GM20431 (cell line): ENCODE data around the gene LAMB4.

Experiments used
- in situ Hi-C: fragments of 300-500 bp; cut with MseI, MboI; formaldehyde crosslinking; loops from one replicate; pipeline ENCODE4 v1.15.0; 2020; ENCODE audit warnings: low sequenced_read_pairs; ENCODE audit not compliant: unreplicated experiment

The LAMB4 gene

DNA sequence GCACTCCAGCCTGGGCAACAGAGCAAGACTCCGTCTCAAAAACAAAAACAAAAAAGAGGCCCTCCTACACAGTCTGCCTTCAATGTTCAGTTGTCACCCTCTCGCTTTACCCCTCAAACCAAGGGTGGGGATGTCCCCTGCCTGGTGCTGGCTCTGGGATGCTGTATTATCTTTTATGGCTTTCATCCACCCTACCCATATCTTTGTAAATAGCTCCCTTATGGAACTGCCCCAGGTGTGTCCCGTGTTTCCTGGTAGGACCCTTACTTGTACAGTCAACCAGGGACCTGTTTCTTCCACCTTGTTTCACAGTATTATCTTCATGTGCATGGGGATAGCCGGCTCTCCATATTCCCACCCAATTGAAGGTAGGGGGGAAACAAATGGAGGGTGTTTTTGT lies 111.5 kb downstream of the LAMB4 start:
- in situ Hi-C loops, result no loop called here

- in situ Hi-C loops, result no loop called here
These were observed 112.4 kb downstream of the LAMB4 start for GRCh38 chr7:108017776-108018151.

DNA sequence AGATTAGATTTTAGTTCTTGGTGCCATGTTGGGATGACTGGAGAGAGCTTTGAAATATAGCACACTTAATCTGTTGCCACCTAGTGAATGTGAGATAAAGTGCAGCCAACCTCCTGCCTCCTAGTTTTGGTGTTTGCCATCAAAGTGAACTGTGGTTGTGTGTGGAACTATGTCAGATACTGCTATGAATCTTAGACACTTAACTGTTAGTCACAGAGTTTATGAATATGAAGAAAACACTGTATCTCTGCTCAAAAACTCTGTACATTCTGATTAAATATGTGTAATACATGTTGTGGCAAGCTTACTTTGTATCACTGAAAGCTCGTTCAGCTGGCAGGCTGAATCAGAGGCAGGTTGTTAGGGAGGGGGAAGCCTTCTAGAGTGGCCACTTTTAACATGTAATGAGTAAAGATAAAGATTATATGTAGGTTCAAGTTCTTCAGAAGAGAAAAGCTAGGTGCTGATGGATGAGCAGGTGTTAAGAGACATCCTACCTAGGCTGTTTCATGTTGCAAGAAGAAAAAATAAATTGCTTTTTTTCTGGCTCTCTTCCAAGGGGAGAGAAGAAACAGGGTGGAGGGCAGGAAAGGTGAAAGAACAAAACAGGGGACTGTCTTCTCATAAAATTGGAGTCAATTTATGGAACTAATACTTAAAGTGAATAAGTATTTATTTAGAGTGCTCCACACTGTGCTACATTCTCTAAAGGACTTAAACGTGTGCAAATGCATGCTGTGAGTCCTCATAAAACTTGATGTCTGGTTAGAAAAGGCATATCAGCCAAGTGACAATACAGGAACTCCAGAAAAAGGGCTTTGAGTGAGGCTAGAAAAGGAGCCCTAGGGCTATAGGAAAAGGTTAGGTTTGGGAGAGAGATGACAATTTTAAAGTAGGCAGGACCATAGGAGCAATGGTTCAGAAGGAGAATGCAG lies 113.1 kb downstream of the LAMB4 start:
- in situ Hi-C loops, result no loop called here

GRCh38 chr7:108015740-108016139 lies 114.4 kb downstream of the LAMB4 start:
- in situ Hi-C loops, result no loop called here

DNA sequence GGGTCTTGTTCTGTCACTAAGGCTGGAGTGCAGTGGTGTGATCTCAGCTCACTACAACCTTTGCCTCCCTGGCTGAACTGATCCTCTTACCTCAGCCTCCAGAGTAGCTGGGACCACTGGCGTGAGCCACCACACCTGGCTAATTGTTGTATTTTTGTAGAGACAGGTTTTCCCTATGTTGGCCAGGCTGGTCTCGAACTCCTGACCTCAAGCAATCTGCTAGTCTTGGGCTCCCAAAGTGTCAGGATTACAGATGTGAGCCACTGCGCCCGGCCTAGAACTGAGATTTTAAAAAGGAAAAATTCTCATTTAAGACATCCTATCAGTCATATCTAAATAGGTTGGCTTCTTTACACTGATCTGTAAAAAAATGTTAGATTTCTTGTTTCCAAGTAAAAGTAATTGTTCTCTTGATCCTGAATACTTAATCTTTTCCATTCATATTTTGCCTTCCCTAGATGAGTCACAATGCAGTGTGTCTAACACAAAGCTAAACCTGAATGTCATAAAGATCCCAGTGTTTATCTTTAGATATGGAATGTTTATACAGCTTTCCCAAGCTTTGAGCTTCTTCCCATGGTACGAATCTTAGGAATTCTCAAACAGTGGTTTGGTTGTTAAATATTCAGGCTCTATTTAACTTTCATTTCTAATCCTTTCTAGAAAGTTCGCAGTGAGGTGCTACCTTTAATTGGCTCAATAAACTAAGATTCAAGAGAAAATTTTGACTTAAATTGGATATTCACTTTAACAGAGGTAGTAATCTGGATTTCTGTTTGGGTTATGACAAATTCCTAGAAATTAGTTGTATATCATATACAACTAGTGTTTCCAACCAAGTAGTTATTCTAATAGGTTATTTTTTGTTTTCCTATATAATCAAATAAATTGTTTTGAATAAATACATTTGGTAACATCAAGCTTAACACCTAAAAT lies 115.1 kb downstream of the LAMB4 start:
- in situ Hi-C loops, result no loop called here

GRCh38 chr7:108014215-108014614 lies 115.9 kb downstream of the LAMB4 start:
- in situ Hi-C loops, result no loop called here

DNA sequence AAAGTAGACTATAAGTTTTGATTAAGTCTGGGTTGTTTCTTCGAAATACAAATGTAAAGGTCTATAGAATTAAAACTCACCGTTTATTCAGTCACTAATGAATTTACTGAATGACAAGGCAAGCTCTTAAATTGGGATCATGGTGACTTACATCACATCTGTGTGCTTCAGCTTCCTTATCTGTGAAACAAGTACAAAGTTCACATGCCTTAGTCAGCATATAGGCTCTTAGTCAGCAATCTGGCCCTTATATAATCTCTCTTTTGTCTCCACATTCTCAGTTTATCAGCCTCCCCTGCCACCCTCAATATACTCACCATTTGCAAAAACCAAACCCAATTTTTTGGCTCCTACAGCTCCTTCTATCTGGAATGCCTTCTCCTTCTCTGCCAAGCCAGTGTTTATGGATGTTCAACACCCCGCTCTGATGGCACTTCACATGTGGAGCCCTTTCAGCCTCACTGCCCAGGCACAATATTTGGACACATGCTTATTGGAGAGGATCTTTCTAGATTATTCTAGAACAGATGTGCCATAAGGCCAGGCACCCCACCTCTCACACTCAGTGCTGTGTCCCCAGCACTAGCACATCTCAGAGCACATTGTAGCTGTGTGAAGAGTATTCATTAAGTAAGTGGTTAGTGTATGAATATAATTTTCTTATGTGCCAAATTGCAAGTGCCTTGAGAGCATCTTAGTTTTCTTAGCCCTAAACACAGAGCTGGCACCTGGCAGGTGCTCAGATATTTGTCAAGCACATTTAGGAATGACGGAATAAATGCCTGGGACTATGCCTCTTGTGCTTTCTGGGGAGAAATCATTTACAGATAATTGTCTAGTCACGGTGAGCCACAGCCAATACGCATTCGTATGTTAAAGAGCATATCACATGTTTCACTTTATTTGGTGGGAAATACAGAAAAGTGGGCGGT lies 117.4 kb downstream of the LAMB4 start:
- in situ Hi-C loops, result no loop called here

DNA sequence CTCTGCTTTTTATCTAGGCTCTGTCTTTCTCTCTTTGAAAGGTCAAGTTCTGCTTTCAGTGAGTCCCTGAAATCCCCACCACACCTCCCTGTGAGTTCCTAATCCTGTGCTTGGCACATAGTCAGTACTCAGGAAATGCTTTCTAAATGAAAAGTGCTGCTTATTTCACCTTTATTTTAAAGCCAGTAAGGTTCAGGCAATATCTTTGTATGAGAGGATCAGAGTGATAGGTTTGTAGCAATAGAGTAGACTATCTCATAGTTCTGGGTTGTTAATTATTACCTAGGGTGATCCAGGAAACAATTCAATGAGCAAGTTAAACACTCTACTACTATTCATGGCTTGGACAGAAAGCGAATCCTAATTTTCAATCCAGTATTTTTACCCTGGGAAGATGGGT lies 119.8 kb downstream of the LAMB4 start:
- in situ Hi-C loops, result no loop called here

DNA sequence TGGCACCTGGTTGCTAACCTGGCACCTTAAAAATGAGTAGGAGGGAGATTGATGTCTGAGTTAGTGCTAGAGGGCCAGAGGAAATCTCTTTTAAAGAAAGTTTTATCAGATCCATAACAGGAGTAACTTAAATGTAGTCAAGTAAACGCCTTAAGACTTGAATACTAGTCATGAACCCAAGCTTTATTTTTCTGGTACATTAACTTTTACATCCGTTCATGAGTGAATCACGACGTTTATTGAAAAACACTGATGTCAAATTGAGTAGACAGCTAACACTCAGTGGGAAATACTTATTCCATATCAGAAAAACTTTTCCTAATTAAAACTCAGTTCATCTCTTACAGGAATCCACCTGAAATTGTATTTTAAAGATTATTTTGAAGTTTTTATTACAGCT lies 120.3 kb downstream of the LAMB4 start:
- in situ Hi-C loops, result no loop called here

DNA sequence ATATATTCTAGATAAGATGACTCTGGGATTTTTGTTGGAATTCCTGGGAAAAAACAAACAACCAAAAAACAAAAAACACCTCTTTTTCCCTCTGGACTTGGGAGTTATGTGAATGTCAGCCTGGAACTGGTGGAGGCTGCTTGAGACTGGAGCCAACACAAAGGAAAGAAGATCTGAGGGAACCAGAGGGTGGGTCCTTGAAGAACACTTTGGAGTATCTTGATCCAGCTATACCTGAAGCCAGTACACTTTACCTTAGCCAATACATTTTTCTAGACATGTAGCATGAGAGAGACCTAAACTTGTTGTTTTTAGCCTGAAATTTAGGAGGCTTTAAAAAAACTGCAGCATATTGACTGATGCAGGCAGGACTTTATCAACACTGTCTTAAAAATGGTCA lies 121.3 kb downstream of the LAMB4 start:
- in situ Hi-C loops, result no loop called here

DNA sequence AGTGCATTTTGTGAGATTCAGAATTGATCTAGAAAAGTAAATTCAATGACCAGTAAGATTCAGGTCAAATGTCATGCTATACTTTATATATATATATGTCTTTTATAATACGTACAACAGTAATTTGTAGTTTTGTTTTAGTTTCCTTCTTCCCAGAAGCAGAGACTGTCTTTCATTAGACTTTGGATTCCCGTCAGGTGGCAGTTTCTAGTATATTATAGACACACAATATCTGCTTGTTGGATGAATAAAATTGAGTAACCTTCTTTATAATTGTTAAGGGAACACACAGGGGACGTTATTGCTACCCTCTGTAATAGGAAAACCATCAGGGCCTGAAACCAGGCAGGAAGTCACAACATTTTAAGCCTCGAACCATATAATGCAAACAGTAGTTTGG lies 121.9 kb downstream of the LAMB4 start:
- in situ Hi-C loops, result no loop called here

DNA sequence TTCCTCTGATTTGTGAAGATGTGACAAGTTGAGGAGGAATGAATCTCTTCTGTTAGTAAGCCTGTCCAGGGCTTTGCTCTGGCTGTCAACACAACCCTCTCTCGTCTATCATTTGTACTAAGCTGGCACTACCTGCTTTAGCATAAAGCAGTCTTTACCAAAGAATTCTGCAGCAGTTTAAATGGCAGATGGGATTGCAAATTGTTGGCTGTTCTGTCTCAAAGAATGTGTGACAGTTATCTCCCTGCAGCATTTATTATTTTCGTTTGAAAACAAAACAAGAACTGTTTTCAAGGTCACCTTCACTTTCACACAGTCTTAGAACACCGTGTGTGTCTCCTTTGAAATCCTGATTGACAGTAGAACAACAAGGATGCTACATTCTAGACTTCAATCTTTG lies 122.4 kb downstream of the LAMB4 start:
- in situ Hi-C loops, result no loop called here

DNA sequence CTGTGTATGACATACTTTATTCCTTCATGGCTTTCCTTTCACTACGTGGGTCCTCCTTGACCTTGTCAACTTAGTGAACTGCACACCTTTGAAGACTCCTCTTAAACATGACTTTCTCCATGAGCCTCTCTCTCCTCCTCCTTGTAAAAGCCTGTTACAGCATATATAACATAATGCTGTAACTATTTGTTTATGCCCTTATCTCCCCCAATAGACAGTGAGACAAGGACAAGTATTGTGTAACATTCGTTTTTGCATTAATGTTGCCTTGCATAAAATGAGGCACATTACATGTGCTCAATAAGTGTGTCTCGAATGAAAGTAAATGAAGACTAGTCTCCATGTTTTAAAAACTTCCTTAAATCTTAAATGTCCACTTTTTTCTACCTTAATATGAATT lies 122.9 kb downstream of the LAMB4 start:
- in situ Hi-C loops, result no loop called here

DNA sequence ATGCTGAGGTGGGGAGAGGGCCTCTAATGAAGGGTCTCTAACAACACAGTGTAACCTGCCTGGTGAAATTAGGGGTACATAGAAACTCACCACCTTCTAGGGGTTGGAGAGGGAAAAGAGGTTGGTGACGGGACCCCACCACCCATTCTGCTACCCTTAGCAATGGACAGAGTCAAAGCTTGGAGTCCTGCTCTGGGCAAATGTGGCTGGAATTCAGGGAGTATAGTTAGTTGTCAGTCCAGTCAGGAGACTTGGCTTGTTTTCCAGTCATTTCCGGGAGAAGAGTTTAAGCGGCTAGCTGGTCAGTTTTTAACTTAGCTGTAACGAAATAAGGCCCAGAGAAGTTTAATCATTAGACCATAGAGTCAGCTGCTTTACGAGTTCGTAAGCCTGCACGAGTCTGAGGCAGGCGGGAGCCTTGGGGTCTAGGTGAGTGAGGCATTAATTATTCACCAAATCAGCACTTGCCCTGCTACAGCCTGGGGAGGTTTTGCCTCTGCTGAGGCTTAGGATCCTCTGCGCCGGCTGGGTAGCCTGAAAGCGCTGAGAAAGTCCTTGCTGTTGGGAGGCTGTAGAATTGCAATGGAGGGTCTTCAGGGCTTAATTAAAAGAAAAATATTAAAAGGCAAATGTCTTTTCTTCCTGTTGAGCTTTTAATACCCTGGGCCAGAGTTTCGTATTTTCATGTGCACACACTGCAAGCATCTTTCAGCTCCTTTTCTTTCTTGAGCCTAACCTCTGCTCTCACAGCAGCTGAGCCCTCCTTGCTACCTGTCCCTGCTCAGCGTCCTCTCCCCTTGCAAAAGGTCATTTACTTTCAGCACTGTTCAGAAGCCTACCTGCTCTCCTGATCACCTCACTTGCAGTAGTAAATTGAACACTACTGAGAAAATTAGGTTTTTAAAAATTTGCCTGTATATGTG lies 125.7 kb downstream of the LAMB4 start:
- in situ Hi-C loops, result no loop called here

GRCh38 chr7:108003599-108003935 lies 126.6 kb downstream of the LAMB4 start:
- in situ Hi-C loops, result no loop called here

- in situ Hi-C loops, result no loop called here
These were observed 127.2 kb downstream of the LAMB4 start, which contains the start of gene LAMB1 for GRCh38 chr7:108002726-108003598. Gene LAMB1 (minus strand): TSS chr7:108003161. CDS start chr7:108002885, 276 bp downstream.

DNA sequence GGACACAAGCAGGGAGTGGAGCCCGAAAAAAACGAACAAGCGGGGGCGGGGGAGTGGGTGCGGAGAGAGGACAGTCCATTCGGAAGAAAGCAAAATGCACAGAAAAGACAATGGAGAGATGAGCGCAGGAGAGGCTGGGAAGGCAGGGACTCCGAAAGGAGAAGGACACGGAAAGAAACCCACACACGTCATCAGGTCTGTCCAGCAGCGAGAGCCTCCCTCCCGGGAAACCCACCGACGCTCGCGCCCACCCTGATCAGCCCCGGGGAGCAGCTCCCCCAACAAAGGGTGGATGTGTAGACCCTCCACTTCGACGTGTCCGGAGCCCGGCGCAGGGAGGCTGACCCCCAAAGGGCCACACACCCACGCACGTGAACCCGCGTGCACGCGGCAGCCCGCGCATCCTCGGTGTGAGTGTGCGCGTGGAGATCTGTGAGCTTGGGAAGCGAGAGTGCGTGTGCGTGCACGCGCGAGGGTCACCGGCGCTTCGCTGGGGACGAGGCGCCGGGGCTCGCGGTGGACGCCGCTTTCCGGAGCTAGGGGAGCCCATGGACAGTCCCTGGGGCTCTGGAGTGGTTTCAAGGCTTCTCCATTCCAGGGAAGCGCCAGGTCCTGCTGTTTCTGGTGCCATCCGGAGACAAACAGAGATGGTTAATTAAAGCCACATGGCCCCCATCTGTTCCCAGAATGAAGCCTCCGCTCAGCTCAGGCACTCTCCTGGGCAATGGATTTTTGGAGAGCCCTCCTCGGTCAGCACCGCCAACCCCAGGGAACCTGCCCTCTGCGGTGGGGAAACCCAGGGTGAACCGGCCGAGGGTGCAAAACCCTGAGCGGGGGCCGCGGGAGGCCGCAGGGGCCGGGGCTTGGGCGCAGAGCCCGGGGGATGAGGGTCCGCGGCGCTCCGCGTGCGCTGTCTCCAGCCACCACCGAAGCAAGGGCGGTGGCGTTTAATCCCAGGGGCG lies 128.1 kb downstream of the LAMB4 start:
- in situ Hi-C loops, result no loop called here
